Loucy (cell line): ENCODE measurements around the gene RGS1.

Source experiments
- H2AFZ ChIP-seq: fragments of 200-600 bp; sonication (generic); 2 replicates; pipeline ENCODE4 v1.6.0; 2016; ENCODE audit warnings: antibody characterized with exemption, mild to moderate bottlenecking, low read length, moderate library complexity
- H3F3A ChIP-seq: fragments of 200-600 bp; 2 replicates; pipeline ENCODE4 v1.6.0; 2016; ENCODE audit warnings: antibody characterized with exemption, low read depth, mild to moderate bottlenecking
- H3K27me3 ChIP-seq: fragments of 200-600 bp; sonication (generic); 2 replicates; pipeline ENCODE4 v1.6.1; 2014; ENCODE audit warnings: low read length, mild to moderate bottlenecking; ENCODE audit not compliant: insufficient read depth, poor library complexity, severe bottlenecking
- H3K36me3 ChIP-seq: fragments of 200-600 bp; sonication (generic); 2 replicates; pipeline ENCODE4 v1.6.1; 2016; ENCODE audit warnings: low read length; ENCODE audit not compliant: insufficient read depth
- H3K4me1 ChIP-seq: fragments of 200-600 bp; sonication (generic); 2 replicates; pipeline ENCODE4 v1.5.1; 2014; ENCODE audit warnings: low read length, mild to moderate bottlenecking; ENCODE audit not compliant: insufficient read depth, poor library complexity, severe bottlenecking
- H3K4me2 ChIP-seq: fragments of 200-600 bp; sonication (generic); 2 replicates; pipeline ENCODE4 v1.6.0; 2014; ENCODE audit warnings: antibody characterized with exemption, low read length, low read depth, mild to moderate bottlenecking; ENCODE audit not compliant: poor library complexity, severe bottlenecking
- H3K4me3 ChIP-seq: fragments of 200-600 bp; sonication (generic); 2 replicates; pipeline ENCODE4 v1.5.1; 2014; ENCODE audit warnings: low read length, mild to moderate bottlenecking, mixed read lengths; ENCODE audit not compliant: poor library complexity, severe bottlenecking
- H3K79me2 ChIP-seq: fragments of 200-600 bp; sonication (generic); 2 replicates; pipeline ENCODE4 v1.6.1; 2014; ENCODE audit warnings: low read length; ENCODE audit not compliant: insufficient read depth
- H3K9ac ChIP-seq: fragments of 200-600 bp; sonication (generic); 2 replicates; pipeline ENCODE4 v1.6.0; 2014; ENCODE audit warnings: mild to moderate bottlenecking, low read depth, low read length, moderate library complexity; ENCODE audit not compliant: poor library complexity, severe bottlenecking
- H3K9me2 ChIP-seq: fragments of 200-600 bp; sonication (generic); replicated peaks from 2 replicates; pipeline ENCODE4 v1.6.1; 2016; ENCODE audit warnings: low read depth, low read length, mixed read lengths
- H3K9me3 ChIP-seq: fragments of 200-600 bp; sonication (generic); 2 replicates; pipeline ENCODE4 v1.6.1; 2014; ENCODE audit warnings: mild to moderate bottlenecking, antibody characterized with exemption, low read length, low read depth; ENCODE audit not compliant: insufficient read depth
- H4K20me1 ChIP-seq: fragments of 200-600 bp; sonication (generic); 2 replicates; pipeline ENCODE4 v1.6.0; 2014; ENCODE audit warnings: antibody characterized with exemption, low read length, mild to moderate bottlenecking; ENCODE audit not compliant: insufficient read depth, poor library complexity, severe bottlenecking
- EZH2phosphoT487 ChIP-seq: fragments of 200-600 bp; IDR thresholded peaks from 2 replicates; pipeline ENCODE4 v1.6.1; 2018; ENCODE audit warnings: antibody characterized with exemption, mild to moderate bottlenecking, moderate library complexity, borderline replicate concordance
- TF ChIP-seq, protein P1 (sequence below): fragments of 200-600 bp; sonication (generic); conservative IDR thresholded peaks from 2 replicates; pipeline ENCODE4 v1.5.1; 2014; ENCODE audit warnings: mild to moderate bottlenecking, antibody characterized with exemption, low read length

The RGS1 gene

GRCh38 chr1:192571668-192572067 lies 3.9 kb upstream of the RGS1 start:
- no peaks in the 10 kb centered on the region for H3K9me2 ChIP-seq
- TF ChIP-seq, protein P1, sequence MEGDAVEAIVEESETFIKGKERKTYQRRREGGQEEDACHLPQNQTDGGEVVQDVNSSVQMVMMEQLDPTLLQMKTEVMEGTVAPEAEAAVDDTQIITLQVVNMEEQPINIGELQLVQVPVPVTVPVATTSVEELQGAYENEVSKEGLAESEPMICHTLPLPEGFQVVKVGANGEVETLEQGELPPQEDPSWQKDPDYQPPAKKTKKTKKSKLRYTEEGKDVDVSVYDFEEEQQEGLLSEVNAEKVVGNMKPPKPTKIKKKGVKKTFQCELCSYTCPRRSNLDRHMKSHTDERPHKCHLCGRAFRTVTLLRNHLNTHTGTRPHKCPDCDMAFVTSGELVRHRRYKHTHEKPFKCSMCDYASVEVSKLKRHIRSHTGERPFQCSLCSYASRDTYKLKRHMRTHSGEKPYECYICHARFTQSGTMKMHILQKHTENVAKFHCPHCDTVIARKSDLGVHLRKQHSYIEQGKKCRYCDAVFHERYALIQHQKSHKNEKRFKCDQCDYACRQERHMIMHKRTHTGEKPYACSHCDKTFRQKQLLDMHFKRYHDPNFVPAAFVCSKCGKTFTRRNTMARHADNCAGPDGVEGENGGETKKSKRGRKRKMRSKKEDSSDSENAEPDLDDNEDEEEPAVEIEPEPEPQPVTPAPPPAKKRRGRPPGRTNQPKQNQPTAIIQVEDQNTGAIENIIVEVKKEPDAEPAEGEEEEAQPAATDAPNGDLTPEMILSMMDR = no peak
- no peak for TF ChIP-seq EZH2phosphoT487
- no peaks in the 10 kb centered on the region for H3K79me2 ChIP-seq
- H2AFZ ChIP-seq = no peak overlapping the region
- no peaks in the 10 kb centered on the region for H3K9me3 ChIP-seq
- H3K4me3 ChIP-seq = no peak overlapping the region
- no peaks in the 10 kb centered on the region for H3K36me3 ChIP-seq
- H3K9ac ChIP-seq = no peak overlapping the region
- no peaks in the 10 kb centered on the region for H3F3A ChIP-seq
- H3K27me3 ChIP-seq = no peaks in the 10 kb centered on the region
- H3K4me2 ChIP-seq = peak overlapping the region; percentile 7
- peaks cover 55% of the 10 kb centered on the region for H3K4me1 ChIP-seq
- H4K20me1 ChIP-seq = no peaks in the 10 kb centered on the region

DNA sequence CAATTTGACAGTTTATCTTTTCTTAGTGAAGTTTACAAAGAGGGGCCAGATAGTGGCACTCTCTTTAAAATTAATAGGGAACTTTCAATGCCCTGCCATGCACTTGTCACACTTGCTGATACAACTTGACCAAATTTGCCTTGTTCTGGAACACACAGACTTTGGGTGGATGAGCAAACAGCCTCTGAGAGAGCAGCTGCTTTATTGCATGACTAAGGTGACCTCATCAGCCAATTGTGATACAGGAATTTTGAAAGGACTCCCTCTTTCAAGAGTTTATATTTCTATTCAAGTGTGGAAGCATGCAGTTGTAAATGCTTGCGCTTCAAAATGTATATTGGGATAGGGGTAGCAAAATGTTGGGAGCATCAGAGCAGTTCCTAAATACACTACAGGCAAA lies 2.1 kb upstream of the RGS1 start:
- peaks cover 53% of the 10 kb centered on the region for H3K4me1 ChIP-seq
- no peaks in the 10 kb centered on the region for H3K79me2 ChIP-seq
- H4K20me1 ChIP-seq = no peaks in the 10 kb centered on the region
- no peak for TF ChIP-seq EZH2phosphoT487
- TF ChIP-seq, protein P1 = no peak
- H3K4me2 ChIP-seq = peak overlapping the region; percentile 7
- no peaks in the 10 kb centered on the region for H3K36me3 ChIP-seq
- H3K9ac ChIP-seq = no peak overlapping the region
- no peaks in the 10 kb centered on the region for H3F3A ChIP-seq
- no peaks in the 10 kb centered on the region for H3K9me2 ChIP-seq
- no peaks in the 10 kb centered on the region for H3K9me3 ChIP-seq
- H2AFZ ChIP-seq = no peak overlapping the region
- H3K4me3 ChIP-seq = no peak overlapping the region
- no peaks in the 10 kb centered on the region for H3K27me3 ChIP-seq

GRCh38 chr1:192574073-192574472 lies 1.5 kb upstream of the RGS1 start:
- Histone ChIP-seq H3K4me3 (no peak overlapping the region), H4K20me1 (no peaks in the 10 kb centered on the region), H3K9ac (no peak overlapping the region), H3F3A (no peaks in the 10 kb centered on the region), H3K4me1 (peaks cover 53% of the 10 kb centered on the region), H3K4me2 (peak overlapping the region; percentile 7), H3K9me2 (no peaks in the 10 kb centered on the region), H3K27me3 (no peaks in the 10 kb centered on the region), H3K9me3 (no peaks in the 10 kb centered on the region), H3K36me3 (no peaks in the 10 kb centered on the region), H3K79me2 (no peaks in the 10 kb centered on the region), H2AFZ (no peak overlapping the region)
- TF ChIP-seq, protein P1 = no peak
- no peak for TF ChIP-seq EZH2phosphoT487
